Keratinocyte (primary cell): ENCODE measurements around the gene TMEM185B. TPM values are rescaled to one million over a fixed set of nuclear protein-coding genes. Genes with fewer than 3 reads are reported as not detected.
A peak's percentile ranks its signal among the peaks of the same experiment; 100 is the strongest.

Experiments used
- DNase-seq: peaks from one replicate; pipeline ENCODE4 v3.0.0-alpha.2; 2011; ENCODE audit warnings: low read depth, missing footprints, low spot score
- FAIRE-seq: peaks from 2 replicates; lab custom pipeline; 2011; peaks lifted over from hg19 to GRCh38; lab: Jason Lieb, UNC
- H2AFZ ChIP-seq: 2 replicates; pipeline ENCODE4 v1.6.0; 2012; ENCODE audit warnings: low read length, control low read depth, inconsistent platforms; ENCODE audit not compliant: control insufficient read depth
- H3K27ac ChIP-seq: 2 replicates; pipeline ENCODE4 v1.5.1; 2011; ENCODE audit warnings: low read length; ENCODE audit not compliant: control insufficient read depth, insufficient read depth
- H3K27me3 ChIP-seq: 3 replicates; pipeline ENCODE4 v1.6.0; 2011; ENCODE audit warnings: low read length; ENCODE audit not compliant: control insufficient read depth, insufficient read depth; ENCODE audit errors: extremely low read depth
- H3K36me3 ChIP-seq, 2 experiments: 2 replicates in 1 of 2; 3 replicates in 1 of 2; pipeline ENCODE4 v1.5.1; 2011; ENCODE audit warnings: low read length in 2 of 2, mild to moderate bottlenecking in 1 of 2; ENCODE audit not compliant: control insufficient read depth in 2 of 2, insufficient read depth in 2 of 2; ENCODE audit errors: extremely low read depth in 1 of 2
- H3K4me1 ChIP-seq: 3 replicates; pipeline ENCODE4 v1.5.1; 2011; ENCODE audit warnings: low read length; ENCODE audit not compliant: control insufficient read depth, insufficient read depth; ENCODE audit errors: extremely low read depth
- H3K4me2 ChIP-seq: 3 replicates; pipeline ENCODE4 v1.6.0; 2011; ENCODE audit warnings: low read depth, low read length; ENCODE audit not compliant: control insufficient read depth, insufficient read depth; ENCODE audit errors: extremely low read depth
- H3K4me3 ChIP-seq, 3 experiments: fragments of 200-600 bp in 1 of 3; sonication (generic) in 1 of 3; 2 replicates in 2 of 3; 3 replicates in 1 of 3; pipeline ENCODE4 v1.5.1; 2011 to 2016; ENCODE audit warnings: low read length in 3 of 3, mild to moderate bottlenecking in 3 of 3, control low read depth in 2 of 3, inconsistent platforms in 1 of 3, low read depth in 1 of 3, mixed read lengths in 1 of 3, mixed run types in 1 of 3, moderate library complexity in 1 of 3; ENCODE audit not compliant: control insufficient read depth in 2 of 3, insufficient read depth in 2 of 3; ENCODE audit errors: extremely low read depth in 1 of 3
- H3K79me2 ChIP-seq: 2 replicates; pipeline ENCODE4 v1.6.0; 2012; ENCODE audit warnings: low read length; ENCODE audit not compliant: control insufficient read depth, insufficient read depth
- H3K9ac ChIP-seq: 3 replicates; pipeline ENCODE4 v1.6.0; 2011; ENCODE audit warnings: low read length; ENCODE audit not compliant: control insufficient read depth, insufficient read depth; ENCODE audit errors: extremely low read depth
- H3K9me1 ChIP-seq: 3 replicates; pipeline ENCODE4 v1.6.0; 2011; ENCODE audit warnings: low read length; ENCODE audit not compliant: control insufficient read depth, insufficient read depth; ENCODE audit errors: extremely low read depth
- H3K9me3 ChIP-seq: 2 replicates; pipeline ENCODE4 v1.5.1; 2012; ENCODE audit warnings: low read depth, low read length; ENCODE audit not compliant: control insufficient read depth
- H4K20me1 ChIP-seq: 3 replicates; pipeline ENCODE4 v1.6.0; 2011; ENCODE audit warnings: low read length; ENCODE audit not compliant: control insufficient read depth, insufficient read depth; ENCODE audit errors: extremely low read depth
- EZH2 ChIP-seq: IDR thresholded peaks from one replicate; pipeline ENCODE4 v1.6.1; 2012; ENCODE audit warnings: inconsistent platforms, mild to moderate bottlenecking, low read length, moderate library complexity
- dilution Hi-C: fragments of 300-500 bp; cut with MboI; formaldehyde crosslinking; loops from one replicate; pipeline ENCODE4 v1.7.0; 2020; ENCODE audit warnings: low sequenced_read_pairs; ENCODE audit not compliant: extremely low pct_ligation_motif_present
- polyA plus RNA-seq, 5 experiments: library from polyadenylated mRNA; depleted of rRNA in 3 of 5; stranded (reverse) in 3 of 5; stranded (forward) in 1 of 5; unstranded in 1 of 5; fragments of >200 nt; gene quantifications; 1 replicate in 1 of 5; 2 replicates in 3 of 5; 3 replicates in 1 of 5; pipeline versions ENCODE4 v1.2.1 to v1.2.3, GENCODE V29; 2011 to 2012; ENCODE audit warnings: missing spikeins in 2 of 5, low read depth in 1 of 5, low replicate concordance in 1 of 5
- TF ChIP-seq, protein P1 (sequence below), 3 experiments: IDR thresholded peaks in 1 of 3; conservative IDR thresholded peaks in 1 of 3; optimal IDR thresholded peaks in 1 of 3; 2 replicates in 2 of 3; 3 replicates in 1 of 3; pipeline versions ENCODE3 to v1.5.1; 2011; ENCODE audit warnings: low read length in 3 of 3, mild to moderate bottlenecking in 3 of 3, moderate library complexity in 2 of 3, control low read depth in 1 of 3, inconsistent platforms in 1 of 3; ENCODE audit not compliant: insufficient read depth in 2 of 3; ENCODE audit errors: extremely low read depth in 1 of 3

The TMEM185B gene
- polyA plus RNA-seq, 1 donor (not counting 4 experiments of a cell fraction or from before 2014, with no cell fraction given) = 13.4 TPM

DNA sequence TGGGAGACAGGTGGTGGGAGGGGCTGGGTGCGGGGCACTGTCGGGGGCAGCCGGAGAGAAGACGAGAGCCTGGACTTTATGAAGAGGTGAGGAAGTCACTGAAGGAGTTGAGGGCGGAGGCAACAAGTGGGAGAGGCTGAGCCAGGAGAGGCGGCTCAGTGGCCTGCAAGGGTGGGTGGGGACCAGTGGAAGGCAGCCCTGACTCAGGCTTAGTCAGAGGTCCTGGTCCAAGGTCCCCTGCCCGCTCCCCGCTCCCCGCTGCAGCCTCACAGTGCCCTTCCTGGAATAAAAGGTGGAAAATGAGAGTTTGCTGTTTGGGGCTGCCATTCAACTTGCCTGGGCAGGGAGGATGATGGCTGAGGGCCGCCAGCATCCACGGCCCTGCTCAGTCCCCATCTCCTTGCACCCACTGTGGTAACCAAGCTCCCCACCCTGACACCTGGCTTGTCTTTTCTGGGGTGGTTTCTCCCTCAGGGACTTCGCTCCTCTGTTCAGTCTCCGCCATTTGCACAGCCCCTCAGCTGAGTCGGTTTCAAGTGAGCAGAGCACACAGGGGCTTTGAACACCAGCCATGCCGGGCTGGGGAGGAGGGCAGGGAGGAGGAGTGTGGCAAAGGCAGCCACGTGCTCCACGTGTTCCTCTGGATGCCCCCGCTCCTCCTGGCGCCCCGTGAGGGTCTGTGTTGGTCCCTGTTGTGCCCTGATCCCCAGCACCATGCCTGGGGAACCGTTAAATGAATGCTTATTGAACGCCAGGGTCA lies 15.7 kb upstream of the TMEM185B start:
- Histone ChIP-seq H3K9me1 (peaks cover 2% of the 10 kb centered on the region), H3K79me2 (no peaks in the 10 kb centered on the region), H3K36me3 (no peaks in the 10 kb centered on the region), H3K27ac (no peak overlapping the region), H3K9ac (no peak overlapping the region), H3K4me3 (no peak overlapping the region), H2AFZ (no peak overlapping the region), H3K27me3 (no peaks in the 10 kb centered on the region), H3K4me1 (peaks cover 26% of the 10 kb centered on the region), H3K9me3 (no peaks in the 10 kb centered on the region), H4K20me1 (no peaks in the 10 kb centered on the region), H3K4me2 (peak overlapping the region; percentile 25)
- dilution Hi-C loops = no loop called here
- no peak for TF ChIP-seq EZH2
- TF ChIP-seq, protein P1, sequence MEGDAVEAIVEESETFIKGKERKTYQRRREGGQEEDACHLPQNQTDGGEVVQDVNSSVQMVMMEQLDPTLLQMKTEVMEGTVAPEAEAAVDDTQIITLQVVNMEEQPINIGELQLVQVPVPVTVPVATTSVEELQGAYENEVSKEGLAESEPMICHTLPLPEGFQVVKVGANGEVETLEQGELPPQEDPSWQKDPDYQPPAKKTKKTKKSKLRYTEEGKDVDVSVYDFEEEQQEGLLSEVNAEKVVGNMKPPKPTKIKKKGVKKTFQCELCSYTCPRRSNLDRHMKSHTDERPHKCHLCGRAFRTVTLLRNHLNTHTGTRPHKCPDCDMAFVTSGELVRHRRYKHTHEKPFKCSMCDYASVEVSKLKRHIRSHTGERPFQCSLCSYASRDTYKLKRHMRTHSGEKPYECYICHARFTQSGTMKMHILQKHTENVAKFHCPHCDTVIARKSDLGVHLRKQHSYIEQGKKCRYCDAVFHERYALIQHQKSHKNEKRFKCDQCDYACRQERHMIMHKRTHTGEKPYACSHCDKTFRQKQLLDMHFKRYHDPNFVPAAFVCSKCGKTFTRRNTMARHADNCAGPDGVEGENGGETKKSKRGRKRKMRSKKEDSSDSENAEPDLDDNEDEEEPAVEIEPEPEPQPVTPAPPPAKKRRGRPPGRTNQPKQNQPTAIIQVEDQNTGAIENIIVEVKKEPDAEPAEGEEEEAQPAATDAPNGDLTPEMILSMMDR (optimal IDR thresholded peaks at IDR 0.05 in 1 of 3, IDR thresholded peaks at IDR 0.05 in 1 of 3, conservative IDR thresholded peaks at IDR 0.05 in 1 of 3; ENCODE audit: extremely low read depth in 1 of 3, insufficient read depth in 2 of 3, low read length in 3 of 3) = no peak
- DNase-seq = no peak
- no peak for FAIRE-seq

DNA sequence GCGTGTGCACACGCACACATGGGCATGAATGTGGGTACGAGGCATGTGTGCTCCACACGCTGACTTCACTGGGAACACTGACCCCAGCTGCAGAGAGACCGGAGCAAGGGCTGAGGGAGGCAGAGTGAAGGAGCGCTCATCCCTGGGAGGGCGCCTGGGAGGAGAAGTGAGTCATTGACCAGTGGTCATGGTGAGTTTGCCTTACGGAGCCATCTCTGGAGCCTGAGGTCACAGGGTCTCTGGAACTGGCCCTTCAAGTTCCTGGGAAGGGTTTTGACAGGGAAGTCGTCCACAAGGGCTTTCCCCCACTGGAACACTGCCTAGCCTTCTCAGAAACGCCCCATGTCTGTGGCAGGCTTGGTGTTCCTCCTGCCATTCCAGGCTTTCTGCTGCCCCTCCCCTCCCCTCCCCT lies 14.3 kb upstream of the TMEM185B start:
- dilution Hi-C loops = no loop called here
- no peaks in the 10 kb centered on the region for H3K36me3 ChIP-seq
- H3K4me3 ChIP-seq = no peak overlapping the region
- TF ChIP-seq EZH2 = no peak
- TF ChIP-seq, protein P1 (optimal IDR thresholded peaks at IDR 0.05 in 1 of 3, IDR thresholded peaks at IDR 0.05 in 1 of 3, conservative IDR thresholded peaks at IDR 0.05 in 1 of 3; ENCODE audit: extremely low read depth in 1 of 3, insufficient read depth in 2 of 3, low read length in 3 of 3) = no peak
- no peaks in the 10 kb centered on the region for H3K27me3 ChIP-seq
- FAIRE-seq (no peak), DNase-seq (no peak)
- H3K27ac ChIP-seq = no peak overlapping the region
- H3K9me1 ChIP-seq = peaks cover 2% of the 10 kb centered on the region
- no peak overlapping the region for H3K4me2 ChIP-seq
- no peaks in the 10 kb centered on the region for H3K9me3 ChIP-seq
- peaks cover 20% of the 10 kb centered on the region for H3K4me1 ChIP-seq
- H2AFZ ChIP-seq = no peak overlapping the region
- no peaks in the 10 kb centered on the region for H4K20me1 ChIP-seq
- H3K79me2 ChIP-seq = no peaks in the 10 kb centered on the region
- H3K9ac ChIP-seq = no peak overlapping the region
